Central memory CD8-positive, alpha-beta T cell (primary cell): ENCODE data around the gene OR51M1.

Experiments
- ATAC-seq: fragments of 150-1000 bp; cut with Tn5 transposase; replicated peaks from 2 replicates; pipeline ENCODE4 v1.10.0; 2022; ENCODE audit warnings: mild to moderate bottlenecking, moderate FRiP score, moderate number of reproducible peaks; ENCODE audit not compliant: poor library complexity, severe bottlenecking; ENCODE audit errors: extremely low read depth
- DNase-seq, 2 donors: peaks; one replicate each; pipeline ENCODE4 v3.0.0; 2021; ENCODE audit warnings: low spot score in 2 of 2
- H3K27ac Mint-ChIP-seq: one replicate; pipeline ENCODE4 v1.8.0; 2022; ENCODE audit warnings: low read depth, mild to moderate bottlenecking, moderate library complexity, mixed read lengths
- H3K27me3 Mint-ChIP-seq: one replicate; pipeline ENCODE4 v1.8.0; 2022; ENCODE audit warnings: mixed read lengths
- H3K36me3 Mint-ChIP-seq: one replicate; pipeline ENCODE4 v1.8.0; 2022; ENCODE audit warnings: mild to moderate bottlenecking, moderate library complexity, mixed read lengths; ENCODE audit not compliant: insufficient read depth
- H3K4me1 Mint-ChIP-seq: one replicate; pipeline ENCODE4 v1.8.0; 2022; ENCODE audit warnings: mixed read lengths
- H3K4me3 Mint-ChIP-seq: one replicate; pipeline ENCODE4 v1.8.0; 2022; ENCODE audit warnings: mild to moderate bottlenecking, moderate library complexity, mixed read lengths
- H3K9me3 Mint-ChIP-seq: one replicate; pipeline ENCODE4 v1.8.0; 2022; ENCODE audit warnings: mixed read lengths

The OR51M1 gene

GRCh38 chr11:5420993-5421392 is 37.4 kb downstream of the OR51M1 start:
- DNase-seq (no peak), ATAC-seq (no peak)
- peaks cover 29% of the 10 kb centered on the region for H3K27me3 Mint-ChIP-seq
- H3K4me1 Mint-ChIP-seq: no peaks in the 10 kb centered on the region
- peaks cover 6% of the 10 kb centered on the region for H3K9me3 Mint-ChIP-seq
- no peak overlapping the region for H3K4me3 Mint-ChIP-seq
- no peak overlapping the region for H3K27ac Mint-ChIP-seq
- no peaks in the 10 kb centered on the region for H3K36me3 Mint-ChIP-seq

- ATAC-seq (no peak), DNase-seq (no peak)
- H3K4me3 Mint-ChIP-seq: no peak within 1 kb of the TSS
- H3K36me3 Mint-ChIP-seq: no peaks in the 10 kb centered on the region
- H3K4me1 Mint-ChIP-seq: no peaks in the 10 kb centered on the region
- H3K27ac Mint-ChIP-seq: no peak within 1 kb of the TSS
- H3K27me3 Mint-ChIP-seq: peaks cover 29% of the 10 kb centered on the region
- H3K9me3 Mint-ChIP-seq: peaks cover 6% of the 10 kb centered on the region
Measured at GRCh38 chr11:5421811-5422210, 38.2 kb downstream of the OR51M1 start, which contains the start of gene OR51Q1. Gene OR51Q1, plus strand, starts transcription at chr11:5422111. Its CDS starts 90 bp downstream, at chr11:5422201.

- H3K9me3 Mint-ChIP-seq: peaks cover 6% of the 10 kb centered on the region
- no peaks in the 10 kb centered on the region for H3K36me3 Mint-ChIP-seq
- no peaks in the 10 kb centered on the region for H3K4me1 Mint-ChIP-seq
- no peak for DNase-seq
- ATAC-seq: no peak
- H3K27ac Mint-ChIP-seq: no peak overlapping the region
- no peak overlapping the region for H3K4me3 Mint-ChIP-seq
- peaks cover 29% of the 10 kb centered on the region for H3K27me3 Mint-ChIP-seq
Measured at GRCh38 chr11:5423131-5423530, 39.5 kb downstream of the OR51M1 start.

- Mint-ChIP-seq H3K27ac (no peak within 1 kb of the TSS), H3K27me3 (peaks cover 27% of the 10 kb centered on the region), H3K36me3 (no peaks in the 10 kb centered on the region)
Measured at GRCh38 chr11:5441414-5441813, 57.8 kb downstream of the OR51M1 start, which contains the start of gene OR51I1. Gene OR51I1, minus strand, starts transcription at chr11:5441514. Its CDS starts 0 bp downstream, at chr11:5441514.

More at GRCh38 chr11:5441414-5441813, 57.8 kb downstream of the OR51M1 start, which contains the start of gene OR51I1:
- H3K4me1 Mint-ChIP-seq: no peaks in the 10 kb centered on the region
- DNase-seq (no peak), ATAC-seq (no peak)
- H3K4me3 Mint-ChIP-seq: no peak within 1 kb of the TSS
- no peaks in the 10 kb centered on the region for H3K9me3 Mint-ChIP-seq
